Astrocyte (in vitro differentiated cells and primary cell): ENCODE results near the gene F13A1. TPM values are rescaled to one million over a fixed set of nuclear protein-coding genes. Genes with fewer than 3 reads are reported as not detected.

Source experiments
- DNase-seq: peaks from one replicate; pipeline ENCODE4 v3.0.0-alpha.2; 2010; ENCODE audit warnings: low read depth
- FAIRE-seq: peaks from 2 replicates; lab custom pipeline; 2011; peaks lifted over from hg19 to GRCh38; lab: Jason Lieb, UNC
- H2AFZ ChIP-seq: 2 replicates; pipeline ENCODE4 v1.6.0; 2012; ENCODE audit warnings: low read depth, low read length, inconsistent platforms
- H3K27ac ChIP-seq: 2 replicates; pipeline ENCODE4 v1.5.1; 2011; ENCODE audit warnings: low read depth, low read length, inconsistent platforms
- H3K27me3 ChIP-seq: 2 replicates; pipeline ENCODE4 v1.6.0; 2011; ENCODE audit warnings: low read length, inconsistent platforms; ENCODE audit not compliant: insufficient read depth
- H3K36me3 ChIP-seq: 2 replicates; pipeline ENCODE4 v1.5.1; 2011; ENCODE audit warnings: low read length, inconsistent platforms; ENCODE audit not compliant: insufficient read depth
- H3K4me1 ChIP-seq: 2 replicates; pipeline ENCODE4 v1.5.1; 2011; ENCODE audit warnings: low read length, inconsistent platforms; ENCODE audit not compliant: insufficient read depth
- H3K4me2 ChIP-seq: 2 replicates; pipeline ENCODE4 v1.6.0; 2012; ENCODE audit warnings: low read length, inconsistent platforms
- H3K4me3 ChIP-seq: 2 replicates; pipeline ENCODE4 v1.5.1; 2011; ENCODE audit warnings: low read depth, mild to moderate bottlenecking, low read length, inconsistent platforms; ENCODE audit not compliant: insufficient read depth
- H3K79me2 ChIP-seq: 2 replicates; pipeline ENCODE4 v1.6.0; 2012; ENCODE audit warnings: mild to moderate bottlenecking, low read length, inconsistent platforms; ENCODE audit not compliant: insufficient read depth
- H3K9ac ChIP-seq: 2 replicates; pipeline ENCODE4 v1.6.0; 2012; ENCODE audit warnings: mild to moderate bottlenecking, low read length, inconsistent platforms
- H3K9me3 ChIP-seq: 2 replicates; pipeline ENCODE4 v1.5.1; 2012; ENCODE audit warnings: low read depth, mild to moderate bottlenecking, low read length, inconsistent platforms; ENCODE audit not compliant: insufficient read depth
- H4K20me1 ChIP-seq: 2 replicates; pipeline ENCODE4 v1.6.0; 2012; ENCODE audit warnings: low read length, inconsistent platforms; ENCODE audit not compliant: insufficient read depth
- H3K27ac Mint-ChIP-seq: one replicate; pipeline ENCODE4 v1.8.0; 2021; ENCODE audit warnings: mild to moderate bottlenecking, mixed read lengths; ENCODE audit not compliant: unreplicated experiment
- H3K27me3 Mint-ChIP-seq: one replicate; pipeline ENCODE4 v1.8.0; 2021; ENCODE audit warnings: low read depth, mixed read lengths; ENCODE audit not compliant: unreplicated experiment
- H3K36me3 Mint-ChIP-seq: one replicate; pipeline ENCODE4 v1.8.0; 2021; ENCODE audit warnings: low read depth, mixed read lengths; ENCODE audit not compliant: unreplicated experiment
- H3K4me1 Mint-ChIP-seq: one replicate; pipeline ENCODE4 v1.8.0; 2021; ENCODE audit warnings: low read depth, mixed read lengths; ENCODE audit not compliant: unreplicated experiment
- H3K4me3 Mint-ChIP-seq: one replicate; pipeline ENCODE4 v1.8.0; 2021; ENCODE audit warnings: mild to moderate bottlenecking, moderate library complexity, mixed read lengths; ENCODE audit not compliant: unreplicated experiment
- H3K9me3 Mint-ChIP-seq: one replicate; pipeline ENCODE4 v1.8.0; 2021; ENCODE audit warnings: mild to moderate bottlenecking, mixed read lengths; ENCODE audit not compliant: unreplicated experiment
- CTCF ChIP-seq: IDR thresholded peaks from 2 replicates; pipeline ENCODE4 v1.5.1; 2011; ENCODE audit warnings: low read depth, mild to moderate bottlenecking, inconsistent platforms, low read length, moderate library complexity; ENCODE audit not compliant: insufficient read depth
- EZH2 ChIP-seq: IDR thresholded peaks from 2 replicates; pipeline ENCODE4 v1.6.1; 2012; ENCODE audit warnings: mild to moderate bottlenecking, low read length, inconsistent platforms; ENCODE audit not compliant: insufficient read depth
- total RNA-seq: library from RNA; stranded (reverse); gene quantifications from 2 replicates; pipeline ENCODE4 v1.2.1, GENCODE V29; 2021

F13A1 gene
- total RNA-seq, 1 donor from 2014 or later: 10.1 TPM

- no peaks in the 10 kb centered on the region for H3K9me3 ChIP-seq
- no peak overlapping the region for H3K4me2 ChIP-seq
- no peaks in the 10 kb centered on the region for H3K27me3 ChIP-seq
- Mint-ChIP-seq H3K27ac (no peak overlapping the region), H3K4me3 (no peak overlapping the region), H3K4me1 (peaks cover 40% of the 10 kb centered on the region), H3K9me3 (no peaks in the 10 kb centered on the region), H3K36me3 (peaks cover 2% of the 10 kb centered on the region), H3K27me3 (no peaks in the 10 kb centered on the region)
- no peaks in the 10 kb centered on the region for H4K20me1 ChIP-seq
- no peak overlapping the region for H2AFZ ChIP-seq
- TF ChIP-seq CTCF (no peak), EZH2 (no peak)
- H3K36me3 ChIP-seq: no peaks in the 10 kb centered on the region
- no peaks in the 10 kb centered on the region for H3K4me1 ChIP-seq
- H3K79me2 ChIP-seq: no peaks in the 10 kb centered on the region
- H3K9ac ChIP-seq: no peak overlapping the region
- H3K4me3 ChIP-seq: no peak overlapping the region
- no peak for DNase-seq
- H3K27ac ChIP-seq: no peak overlapping the region
- no peak for FAIRE-seq
Observed at GRCh38 chr6:6219716-6220115, 100.7 kb downstream of the F13A1 start.

GRCh38 chr6:6218759-6219085 is 101.7 kb downstream of the F13A1 start:
- Histone ChIP-seq H3K9ac (no peak overlapping the region), H3K4me3 (no peak overlapping the region), H2AFZ (no peak overlapping the region), H4K20me1 (no peaks in the 10 kb centered on the region), H3K79me2 (no peaks in the 10 kb centered on the region), H3K36me3 (no peaks in the 10 kb centered on the region), H3K27ac (no peak overlapping the region), H3K27me3 (no peaks in the 10 kb centered on the region), H3K4me1 (no peaks in the 10 kb centered on the region), H3K9me3 (no peaks in the 10 kb centered on the region), H3K4me2 (no peak overlapping the region)
- Mint-ChIP-seq H3K4me3 (no peak overlapping the region), H3K4me1 (peaks cover 40% of the 10 kb centered on the region), H3K27me3 (no peaks in the 10 kb centered on the region), H3K36me3 (peaks cover 2% of the 10 kb centered on the region), H3K27ac (peak overlapping the region; percentile 63), H3K9me3 (no peaks in the 10 kb centered on the region)
- TF ChIP-seq CTCF (no peak), EZH2 (no peak)
- DNase-seq (no peak), FAIRE-seq (no peak)

GRCh38 chr6:6217855-6218758 is 102.4 kb downstream of the F13A1 start:
- Histone ChIP-seq H3K4me2 (no peak overlapping the region), H3K27ac (no peak overlapping the region), H2AFZ (no peak overlapping the region), H3K9me3 (no peaks in the 10 kb centered on the region), H4K20me1 (no peaks in the 10 kb centered on the region), H3K27me3 (no peaks in the 10 kb centered on the region), H3K36me3 (no peaks in the 10 kb centered on the region), H3K4me1 (no peaks in the 10 kb centered on the region), H3K79me2 (no peaks in the 10 kb centered on the region), H3K4me3 (no peak overlapping the region), H3K9ac (no peak overlapping the region)
- peaks cover 40% of the 10 kb centered on the region for H3K4me1 Mint-ChIP-seq
- H3K36me3 Mint-ChIP-seq: peaks cover 2% of the 10 kb centered on the region
- DNase-seq (no peak), FAIRE-seq (no peak)
- no peak overlapping the region for H3K4me3 Mint-ChIP-seq
- H3K27ac Mint-ChIP-seq: peak overlapping the region; percentile 48
- H3K9me3 Mint-ChIP-seq: no peaks in the 10 kb centered on the region
- TF ChIP-seq CTCF (no peak), EZH2 (no peak)
- no peaks in the 10 kb centered on the region for H3K27me3 Mint-ChIP-seq
